ENCODE data around the gene SMIM45.

SMIM45 gene

GRCh38 chr22:41971431-41971830, 19.5 kb downstream of the SMIM45 start:
- DNase-seq: no peak

- DNase-seq: no peak
These were observed 22.8 kb downstream of the SMIM45 start for GRCh38 chr22:41974691-41975290.

- no peak for DNase-seq
These were observed 23.5 kb downstream of the SMIM45 start for GRCh38 chr22:41975299-41976069.

- DNase-seq: no peak
These were observed 24.3 kb downstream of the SMIM45 start for GRCh38 chr22:41976070-41976901.

- no peak for DNase-seq
These were observed 25.1 kb downstream of the SMIM45 start for GRCh38 chr22:41976961-41977566.

GRCh38 chr22:41978732-41979131, 26.8 kb downstream of the SMIM45 start:
- no peak for DNase-seq

GRCh38 chr22:41979423-41980250, 27.7 kb downstream of the SMIM45 start:
- DNase-seq: no peak

- DNase-seq: no peak
These were observed 30.9 kb downstream of the SMIM45 start for GRCh38 chr22:41982865-41983264.

- no peak for DNase-seq
These were observed 31.8 kb downstream of the SMIM45 start for GRCh38 chr22:41983513-41984405.

- DNase-seq: no peak
These were observed 35.3 kb downstream of the SMIM45 start for GRCh38 chr22:41987276-41987675.

GRCh38 chr22:41989246-41989645, 37.3 kb downstream of the SMIM45 start:
- DNase-seq: no peak

- DNase-seq: no peak
These were observed 39.2 kb downstream of the SMIM45 start for GRCh38 chr22:41991111-41991510.

GRCh38 chr22:41992496-41992895, 40.5 kb downstream of the SMIM45 start:
- no peak for DNase-seq

GRCh38 chr22:41995211-41995610, 43.3 kb downstream of the SMIM45 start:
- no peak for DNase-seq

- DNase-seq: no peak
These were observed 44.9 kb downstream of the SMIM45 start for GRCh38 chr22:41996826-41997225.

- DNase-seq: peak; percentile 19 to 60
These were observed 46.7 kb downstream of the SMIM45 start, which contains the start of gene WBP2NL for GRCh38 chr22:41998361-41999261. Gene WBP2NL, plus strand, starts transcription at chr22:41998788. Its CDS starts 31 bp downstream, at chr22:41998819.

GRCh38 chr22:42000466-42000865, 48.5 kb downstream of the SMIM45 start:
- DNase-seq: no peak

GRCh38 chr22:42001121-42001520, 49.2 kb downstream of the SMIM45 start:
- no peak for DNase-seq

GRCh38 chr22:42001706-42002105, 49.8 kb downstream of the SMIM45 start:
- DNase-seq: no peak

- no peak for DNase-seq
These were observed 56.0 kb downstream of the SMIM45 start for GRCh38 chr22:42007922-42008321.

Data from bone marrow (tissue), 2 donors.